ENCODE results near the gene DYNLL1.

The DYNLL1 gene

GRCh38 chr12:120536064-120536791 lies 40.3 kb downstream of the DYNLL1 start:
- H3F3A ChIP-seq (ENCODE audit: insufficient read depth, low read length), result peaks cover 54% of the 10 kb centered on the region
- H3K4me1 ChIP-seq (ENCODE audit: low read length), result peaks cover 11% of the 10 kb centered on the region
- H3K9me2 ChIP-seq (replicated peaks; ENCODE audit: insufficient read depth, low read length), result no peaks in the 10 kb centered on the region
- peak overlapping the region; percentile 85 for H3K9ac ChIP-seq (ENCODE audit: low read length)
- peak overlapping the region; percentile 83 for H3K4me3 ChIP-seq (ENCODE audit: low read length)
- no peaks in the 10 kb centered on the region for H3K36me3 ChIP-seq (replicated peaks; ENCODE audit: insufficient read depth, low read length)
- peak overlapping the region; percentile 92; the same call in 1 of the 2 replicates for H3K27ac ChIP-seq (ENCODE audit: low read length)
- H4K20me1 ChIP-seq (ENCODE audit: insufficient read depth, low read length), result no peaks in the 10 kb centered on the region
- no peaks in the 10 kb centered on the region for H3K27me3 ChIP-seq (replicated peaks; ENCODE audit: insufficient read depth, low read length)
- H3K9me3 ChIP-seq (replicated peaks; ENCODE audit: insufficient read depth, low read length), result no peaks in the 10 kb centered on the region
- H3K4me2 ChIP-seq (ENCODE audit: low read depth, low read length), result peak overlapping the region; percentile 88
- H2AFZ ChIP-seq (ENCODE audit: low read length), result no peak overlapping the region
- peak; percentile 61 for DNase-seq
- TF ChIP-seq CTCF (IDR thresholded peaks at IDR 0.05; ENCODE audit: low read length) (no peak), EZH2phosphoT487 (IDR thresholded peaks at IDR 0.05; ENCODE audit: low read length) (no peak), EZH2 (optimal IDR thresholded peaks at IDR 0.05; ENCODE audit: low read depth, low read length) (no peak)
- H3K79me2 ChIP-seq (ENCODE audit: low read length), result peaks cover 70% of the 10 kb centered on the region

GRCh38 chr12:120537856-120538220 lies 41.9 kb downstream of the DYNLL1 start:
- Histone ChIP-seq H3K9ac (ENCODE audit: low read length) (peak overlapping the region; percentile 60), H3K9me2 (replicated peaks; ENCODE audit: insufficient read depth, low read length) (no peaks in the 10 kb centered on the region), H3K4me3 (ENCODE audit: low read length) (peak overlapping the region; percentile 83), H3F3A (ENCODE audit: insufficient read depth, low read length) (peaks cover 52% of the 10 kb centered on the region), H3K79me2 (ENCODE audit: low read length) (peaks cover 86% of the 10 kb centered on the region), H3K27me3 (replicated peaks; ENCODE audit: insufficient read depth, low read length) (no peaks in the 10 kb centered on the region), H2AFZ (ENCODE audit: low read length) (no peak overlapping the region), H3K4me1 (ENCODE audit: low read length) (peaks cover 11% of the 10 kb centered on the region), H3K27ac (ENCODE audit: low read length) (peak overlapping the region; percentile 92), H4K20me1 (ENCODE audit: insufficient read depth, low read length) (no peaks in the 10 kb centered on the region), H3K9me3 (replicated peaks; ENCODE audit: insufficient read depth, low read length) (no peaks in the 10 kb centered on the region), H3K36me3 (replicated peaks; ENCODE audit: insufficient read depth, low read length) (no peaks in the 10 kb centered on the region), H3K4me2 (ENCODE audit: low read depth, low read length) (peak overlapping the region; percentile 88)
- no peak for TF ChIP-seq CTCF (IDR thresholded peaks at IDR 0.05; ENCODE audit: low read length)
- DNase-seq, result no peak

GRCh38 chr12:120538281-120539156 lies 42.6 kb downstream of the DYNLL1 start:
- Histone ChIP-seq H3K4me2 (ENCODE audit: low read depth, low read length) (peak overlapping the region; percentile 88), H3K79me2 (ENCODE audit: low read length) (peaks cover 93% of the 10 kb centered on the region), H3K9me3 (replicated peaks; ENCODE audit: insufficient read depth, low read length) (no peaks in the 10 kb centered on the region), H3F3A (ENCODE audit: insufficient read depth, low read length) (peaks cover 46% of the 10 kb centered on the region), H4K20me1 (ENCODE audit: insufficient read depth, low read length) (no peaks in the 10 kb centered on the region), H3K9me2 (replicated peaks; ENCODE audit: insufficient read depth, low read length) (no peaks in the 10 kb centered on the region), H3K36me3 (replicated peaks; ENCODE audit: insufficient read depth, low read length) (no peaks in the 10 kb centered on the region), H3K9ac (ENCODE audit: low read length) (peak overlapping the region; percentile 60), H3K27ac (ENCODE audit: low read length) (peak overlapping the region; percentile 92), H3K27me3 (replicated peaks; ENCODE audit: insufficient read depth, low read length) (no peaks in the 10 kb centered on the region), H2AFZ (ENCODE audit: low read length) (no peak overlapping the region), H3K4me3 (ENCODE audit: low read length) (peak overlapping the region; percentile 83), H3K4me1 (ENCODE audit: low read length) (peaks cover 11% of the 10 kb centered on the region)
- DNase-seq, result peak; percentile 68
- TF ChIP-seq CTCF (IDR thresholded peaks at IDR 0.05; ENCODE audit: low read length) (no peak), EZH2phosphoT487 (IDR thresholded peaks at IDR 0.05; ENCODE audit: low read length) (no peak), EZH2 (optimal IDR thresholded peaks at IDR 0.05; ENCODE audit: low read depth, low read length) (no peak)

All from MM.1S (cell line).